Astrocyte of the spinal cord (primary cell): Measurements from ENCODE around the gene BRS3.

Experiments used
- DNase-seq: peaks from one replicate; pipeline ENCODE4 v3.0.0; 2011; ENCODE audit warnings: low read depth, low spot score
- H3K4me3 ChIP-seq: 2 replicates; pipeline ENCODE4 v1.5.1; 2011; ENCODE audit warnings: low read depth, mild to moderate bottlenecking, low read length, moderate library complexity
- CTCF ChIP-seq: IDR thresholded peaks from 2 replicates; pipeline ENCODE4 v1.5.1; 2012; ENCODE audit warnings: low read depth, mild to moderate bottlenecking, low read length, inconsistent platforms
- in situ Hi-C: cut with HindIII; loops from 2 replicates; pipeline ENCODE4 v1.10.0; 2017; ENCODE audit warnings: low sequenced_read_pairs

BRS3 gene

GRCh38 chrX:136531951-136532350 is 44.2 kb downstream of the BRS3 start, which contains the start of gene VGLL1:
Gene VGLL1, plus strand, starts transcription at chrX:136532215. Its CDS starts 3,806 bp downstream, at chrX:136536021.
- in situ Hi-C loops, result no loop called here
- H3K4me3 ChIP-seq, result no peak within 1 kb of the TSS

GRCh38 chrX:136534131-136534530 is 46.4 kb downstream of the BRS3 start:
- H3K4me3 ChIP-seq, result no peak overlapping the region
- DNase-seq, result no peak
- no peak for TF ChIP-seq CTCF
- in situ Hi-C loops, result no loop called here

More at GRCh38 chrX:136531951-136532350, 44.2 kb downstream of the BRS3 start, which contains the start of gene VGLL1:
- no peak for DNase-seq
- TF ChIP-seq CTCF, result no peak

- DNase-seq, result no peak
- H3K4me3 ChIP-seq, result no peak overlapping the region
- TF ChIP-seq CTCF, result no peak
- in situ Hi-C loops, result no loop called here
Observed at GRCh38 chrX:136538811-136539210, 51.1 kb downstream of the BRS3 start.

GRCh38 chrX:136540226-136540625 is 52.5 kb downstream of the BRS3 start:
- no peak overlapping the region for H3K4me3 ChIP-seq
- in situ Hi-C loops, result no loop called here
- DNase-seq, result no peak
- TF ChIP-seq CTCF, result no peak

- in situ Hi-C loops, result no loop called here
- no peak overlapping the region for H3K4me3 ChIP-seq
- DNase-seq, result no peak
- no peak for TF ChIP-seq CTCF
Observed at GRCh38 chrX:136541294-136541693, 53.5 kb downstream of the BRS3 start.

- no peak for TF ChIP-seq CTCF
- no peak for DNase-seq
- in situ Hi-C loops, result no loop called here
- H3K4me3 ChIP-seq, result no peak overlapping the region
Observed at GRCh38 chrX:136542281-136542680, 54.5 kb downstream of the BRS3 start.
